Epidermal melanocyte (primary cell): ENCODE measurements around the gene SLC24A3.

Experiments
- DNase-seq: peaks from one replicate; pipeline ENCODE4 v3.0.0; 2011; ENCODE audit warnings: low spot score; ENCODE audit not compliant: insufficient read length

SLC24A3 gene

DNA sequence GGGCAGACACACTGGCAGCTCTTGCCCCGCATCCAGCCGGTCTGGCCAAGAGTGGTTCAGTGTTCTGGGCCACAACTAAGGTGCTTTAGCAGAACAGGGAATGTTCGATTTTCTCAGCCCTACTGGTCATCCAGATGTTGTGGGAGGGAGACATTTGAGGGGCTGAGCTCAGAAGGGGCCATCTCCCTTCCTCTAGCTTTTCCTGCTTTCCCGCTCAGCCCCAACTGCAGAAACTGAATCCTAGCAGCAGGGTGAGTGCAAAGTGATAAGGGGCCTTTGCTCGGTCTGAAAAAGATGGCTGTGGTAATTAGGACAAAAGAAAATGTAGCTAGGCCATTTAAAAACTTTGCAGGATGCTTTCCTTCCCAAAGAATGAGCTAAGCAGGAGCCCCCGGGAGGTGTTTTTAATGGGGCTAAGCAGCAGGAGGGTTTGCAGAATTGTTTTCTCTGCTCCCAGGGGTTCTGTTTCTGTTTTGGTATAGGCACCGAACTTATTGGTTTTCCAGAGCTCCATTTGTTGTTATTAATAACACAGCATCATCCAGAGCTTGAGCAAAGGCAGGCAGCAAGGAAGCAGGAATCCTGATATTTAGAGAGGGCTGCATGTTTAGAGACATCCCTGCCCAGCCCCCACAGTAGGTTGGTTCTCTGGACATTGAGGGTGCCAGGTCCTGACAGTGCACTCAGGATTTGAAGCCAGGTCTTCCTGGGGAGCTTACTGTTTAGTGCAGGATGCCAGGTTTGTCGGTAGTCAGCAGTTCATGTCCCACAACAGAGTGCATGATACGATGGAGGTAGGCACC, 210.9 kb downstream of the SLC24A3 start:
- no peak for DNase-seq

DNA sequence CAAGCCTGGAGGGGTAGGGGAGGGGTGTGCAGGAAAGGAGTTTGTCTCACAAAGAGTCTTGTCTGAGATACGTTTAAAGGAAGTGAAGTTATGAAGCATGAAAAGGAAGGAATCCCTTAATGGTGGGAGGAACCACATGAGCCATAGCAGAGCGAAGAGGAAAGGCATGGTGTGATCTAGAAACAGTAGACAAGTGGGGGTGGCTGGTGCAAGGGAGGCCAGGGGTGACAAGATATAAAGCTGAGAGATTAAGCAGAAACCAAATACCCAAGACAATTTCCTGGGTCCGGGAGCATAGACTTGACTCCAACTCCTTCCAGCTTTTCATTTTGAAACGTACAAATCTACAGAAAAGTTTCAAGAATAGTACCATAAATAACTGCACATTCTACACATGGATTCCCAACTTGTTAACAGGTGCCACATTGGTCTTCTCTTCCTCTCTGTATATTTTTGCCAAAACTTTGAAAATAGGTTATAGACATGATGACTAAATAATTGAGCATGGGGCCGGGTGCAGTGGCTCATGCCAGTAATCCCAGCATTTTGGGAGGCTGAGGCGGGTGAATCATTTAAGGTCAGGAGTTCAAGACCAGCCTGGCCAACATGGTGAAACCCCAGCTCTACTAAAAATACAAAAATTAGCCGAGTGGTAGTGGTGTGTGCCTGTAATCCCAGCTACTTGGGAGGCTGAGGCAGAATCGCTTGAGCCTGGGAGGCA, 211.6 kb downstream of the SLC24A3 start:
- no peak for DNase-seq

- no peak for DNase-seq
Observed at GRCh38 chr20:19426356-19426755, 213.9 kb downstream of the SLC24A3 start.

DNA sequence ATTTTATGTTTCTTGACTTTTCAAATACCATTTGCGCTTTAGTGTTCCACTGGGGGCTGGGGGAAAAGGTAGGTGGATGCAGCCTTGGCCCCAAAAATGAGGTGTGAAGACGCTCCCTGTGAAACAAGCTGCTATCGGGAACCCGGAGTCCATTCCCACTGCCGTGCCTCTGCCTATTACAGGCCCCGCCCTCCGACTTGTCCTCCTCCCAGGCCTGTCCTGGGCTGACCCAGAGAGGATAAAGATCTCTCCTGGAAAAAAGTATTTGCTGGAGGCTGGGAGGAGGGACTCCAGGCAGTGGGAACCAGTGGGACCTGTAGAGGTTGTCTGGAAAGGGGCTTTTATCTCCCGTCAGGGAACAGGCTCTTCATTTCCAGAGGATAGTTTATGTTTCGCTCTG, 215.0 kb downstream of the SLC24A3 start:
- DNase-seq = no peak

DNA sequence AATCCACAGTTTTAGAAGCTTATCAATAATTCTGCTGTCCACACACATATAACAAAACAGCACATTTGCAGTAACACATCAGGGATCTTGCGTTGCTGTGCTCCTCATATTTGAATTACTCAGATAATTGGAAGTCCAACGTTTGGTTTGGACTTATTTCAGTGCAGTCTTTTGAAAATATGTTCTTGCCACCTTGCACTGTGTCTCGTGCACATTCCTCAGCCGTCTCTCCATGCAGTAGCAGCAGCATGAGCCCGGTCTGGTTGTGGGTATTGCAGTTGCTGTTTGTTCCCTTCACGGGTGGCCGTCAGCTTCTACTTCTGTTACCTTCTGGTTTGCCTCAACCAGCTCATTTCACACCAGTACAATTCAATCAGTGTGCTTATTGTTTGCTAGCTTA, 215.5 kb downstream of the SLC24A3 start:
- DNase-seq = no peak

- DNase-seq = no peak
Observed at GRCh38 chr20:19428324-19428723, 215.9 kb downstream of the SLC24A3 start.

DNA sequence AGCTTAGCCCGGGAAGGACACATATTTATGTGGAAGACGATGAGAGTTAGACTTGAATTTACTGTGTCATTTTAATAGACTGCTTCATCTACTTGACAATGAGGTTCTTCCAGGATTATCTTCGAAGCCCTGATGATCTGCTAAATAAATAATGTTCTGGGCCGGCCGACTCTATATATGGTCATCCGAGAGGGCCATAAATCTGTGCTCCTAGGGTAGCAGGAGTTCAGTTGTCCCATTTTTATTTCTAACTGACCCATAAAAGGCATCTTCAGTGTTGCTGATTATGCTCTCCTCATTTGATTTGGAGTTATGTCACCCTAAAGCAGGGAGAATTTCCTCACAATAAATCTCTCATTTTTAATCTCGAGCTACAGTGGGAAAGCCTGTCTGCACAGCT, 217.1 kb downstream of the SLC24A3 start:
- no peak for DNase-seq

GRCh38 chr20:19430641-19431315, 218.3 kb downstream of the SLC24A3 start:
- no peak for DNase-seq

GRCh38 chr20:19431316-19431700, 218.9 kb downstream of the SLC24A3 start:
- DNase-seq = no peak

- DNase-seq = no peak
Observed at GRCh38 chr20:19431906-19432305, 219.5 kb downstream of the SLC24A3 start.

DNA sequence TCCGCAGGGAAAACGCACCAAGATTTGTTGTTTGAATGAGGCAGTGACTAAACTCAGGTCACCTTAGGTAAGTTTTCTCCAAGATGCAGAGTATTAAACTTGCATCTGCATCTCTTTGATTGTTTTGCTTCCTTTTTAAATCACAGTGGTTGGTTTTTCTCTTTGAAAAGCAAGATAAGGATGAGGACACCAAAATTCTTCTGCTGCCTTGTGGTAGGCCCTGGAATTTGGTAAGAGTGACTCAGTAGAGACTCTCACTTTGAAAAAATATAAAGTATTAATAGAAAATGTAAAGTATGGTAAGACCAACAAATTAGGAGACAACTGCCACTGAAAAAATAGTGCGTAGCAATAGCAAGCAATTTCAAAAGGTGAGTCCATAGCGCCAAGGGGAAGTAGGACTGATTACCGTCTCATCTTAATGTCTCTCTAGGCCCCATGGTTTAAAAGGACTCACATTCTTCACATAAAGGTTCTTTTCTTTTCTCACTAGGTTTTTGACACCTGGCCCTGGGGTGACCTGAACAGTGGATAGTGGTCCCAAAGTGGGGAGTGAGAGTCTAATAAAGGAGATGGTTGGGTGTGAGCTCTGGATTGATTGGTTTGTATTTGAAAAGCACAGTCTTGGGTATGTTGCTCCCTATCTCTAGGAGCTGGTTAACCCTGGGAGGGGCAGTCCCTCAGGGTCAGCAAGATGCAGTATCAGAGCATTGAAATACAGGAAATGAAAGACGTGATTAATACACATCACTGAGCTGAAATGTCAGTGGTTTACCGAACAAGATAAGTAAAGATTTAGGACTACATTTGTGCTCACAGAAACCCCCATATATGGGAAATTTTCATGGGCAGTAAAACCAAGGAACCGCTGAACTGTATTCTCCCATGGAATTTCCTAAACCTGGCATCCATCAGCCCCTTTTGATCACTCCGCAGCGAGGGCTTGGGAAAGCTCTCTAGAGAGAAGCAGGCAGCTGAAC, 221.2 kb downstream of the SLC24A3 start:
- DNase-seq = no peak

GRCh38 chr20:19435316-19435715, 222.9 kb downstream of the SLC24A3 start:
- no peak for DNase-seq

- no peak for DNase-seq
Observed at GRCh38 chr20:19435821-19436220, 223.4 kb downstream of the SLC24A3 start.

DNA sequence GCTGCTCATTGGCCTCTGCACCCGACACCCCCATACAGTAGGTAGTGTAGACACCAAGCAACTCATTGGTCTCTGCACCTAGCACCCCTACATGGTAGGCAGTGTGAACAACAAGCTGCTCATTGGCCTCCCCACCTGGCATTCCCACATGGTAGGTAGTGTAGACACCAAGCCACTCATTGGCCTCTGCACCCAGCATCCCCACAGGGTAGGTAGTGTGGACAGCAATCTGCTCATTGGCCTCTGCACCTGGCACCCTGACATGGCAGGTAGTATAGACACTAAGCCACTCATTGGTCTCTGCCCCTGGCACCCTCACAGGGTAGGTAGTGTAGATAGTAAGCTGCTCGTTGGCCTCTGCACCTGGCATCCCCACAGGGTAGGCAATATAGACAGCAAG, 226.0 kb downstream of the SLC24A3 start:
- no peak for DNase-seq

- no peak for DNase-seq
Observed at GRCh38 chr20:19440660-19441527, 228.5 kb downstream of the SLC24A3 start.

- no peak for DNase-seq
Observed at GRCh38 chr20:19446246-19446645, 233.8 kb downstream of the SLC24A3 start.

DNA sequence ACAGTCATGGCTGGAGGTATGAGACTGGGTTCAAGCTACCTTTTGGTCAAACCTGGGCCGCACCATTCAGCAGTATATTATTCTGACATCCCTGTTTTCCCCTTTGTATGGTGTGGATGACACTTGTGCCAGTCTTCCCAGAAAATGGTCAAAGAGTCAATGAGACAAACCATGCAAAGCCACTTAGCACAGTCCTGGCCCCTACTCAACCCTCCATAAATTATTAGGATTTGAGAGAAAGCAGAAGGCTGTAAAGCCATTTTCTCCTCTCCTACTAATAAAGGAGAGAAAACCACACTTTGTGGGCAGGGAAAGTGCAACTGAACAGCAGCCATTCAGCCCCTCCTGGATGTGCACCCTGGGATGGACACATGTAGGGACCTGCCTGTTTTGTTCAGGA, 236.2 kb downstream of the SLC24A3 start:
- DNase-seq = no peak

- no peak for DNase-seq
Observed at GRCh38 chr20:19449051-19449450, 236.6 kb downstream of the SLC24A3 start.

- no peak for DNase-seq
Observed at GRCh38 chr20:19451231-19451922, 238.9 kb downstream of the SLC24A3 start.

GRCh38 chr20:19451923-19452295, 239.5 kb downstream of the SLC24A3 start:
- DNase-seq = no peak
